HG03565 (cell line): ENCODE data around the gene HNRNPM.
A peak's percentile ranks its signal among the peaks of the same experiment; 100 is the strongest.
"Not testable (repeated sequence)": the region's sequence is repeated elsewhere in the genome, so short reads cannot be mapped to it uniquely, and the experiment has no call there.

Experiments used
- ATAC-seq: cut with Tn5 transposase; IDR thresholded peaks from one replicate; pipeline ENCODE4 v1.9.1; 2021; ENCODE audit warnings: mild to moderate bottlenecking, moderate library complexity; ENCODE audit not compliant: unreplicated experiment

HNRNPM gene

DNA sequence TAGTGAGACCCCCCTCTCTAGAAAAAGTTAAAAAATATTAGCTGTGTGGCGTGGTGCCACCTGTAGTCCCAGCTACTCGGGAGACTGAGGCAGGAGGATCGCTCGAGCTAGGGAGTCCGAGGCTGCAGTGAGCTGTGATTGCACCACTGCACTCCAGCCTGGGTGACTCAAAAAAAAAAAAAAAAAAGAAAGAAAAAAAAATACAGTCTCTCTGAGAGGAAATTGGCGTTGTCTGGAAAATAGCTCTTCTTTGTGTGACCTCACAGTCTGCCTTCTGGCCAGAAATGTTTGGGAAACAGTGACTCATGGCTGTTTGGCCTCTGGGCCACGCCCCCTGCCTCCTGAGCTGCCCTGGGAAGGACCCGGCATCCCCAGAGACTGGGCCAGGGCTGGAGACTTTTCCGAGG, 21.0 kb upstream of the HNRNPM start:
- no peak for ATAC-seq

DNA sequence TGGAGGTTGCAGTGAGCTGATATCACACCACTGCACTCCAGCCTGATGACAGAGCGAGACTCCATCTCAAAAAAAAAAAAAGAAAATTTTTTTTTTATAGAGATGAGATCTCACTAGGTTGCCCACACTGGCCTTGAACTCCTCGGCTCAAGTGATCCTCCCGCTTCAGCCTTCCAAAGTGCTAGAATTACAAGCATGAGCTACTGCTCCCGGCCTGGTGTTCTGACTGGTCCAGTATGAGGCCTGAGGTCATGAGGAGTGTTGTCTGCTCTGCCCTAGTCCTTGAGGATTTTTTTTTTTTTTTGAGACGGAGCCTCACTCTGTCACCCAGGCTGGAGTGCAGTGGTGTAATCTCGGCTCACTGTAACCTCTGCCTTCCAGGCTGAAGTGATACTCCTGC, 19.4 kb upstream of the HNRNPM start:
- not testable (repeated sequence) for ATAC-seq

DNA sequence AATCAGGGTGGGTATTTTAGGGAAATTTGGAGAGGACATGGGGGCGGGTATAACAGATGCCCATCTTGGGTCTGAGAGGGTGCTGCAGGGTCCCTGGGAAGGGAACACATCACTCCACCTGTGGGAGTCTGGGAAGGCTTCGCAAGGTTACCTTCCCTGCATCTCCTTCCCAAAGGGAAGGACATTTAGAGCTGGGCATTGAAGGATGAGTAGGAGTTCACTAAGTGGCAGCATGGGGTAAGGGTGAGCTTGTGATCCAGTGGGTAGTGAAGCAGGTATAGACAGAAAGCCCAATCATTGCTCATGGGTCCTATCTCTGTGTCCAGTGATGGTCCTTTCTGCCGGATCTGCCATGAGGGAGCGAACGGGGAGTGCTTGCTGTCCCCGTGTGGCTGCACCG, 18.5 kb upstream of the HNRNPM start:
- ATAC-seq: no peak

DNA sequence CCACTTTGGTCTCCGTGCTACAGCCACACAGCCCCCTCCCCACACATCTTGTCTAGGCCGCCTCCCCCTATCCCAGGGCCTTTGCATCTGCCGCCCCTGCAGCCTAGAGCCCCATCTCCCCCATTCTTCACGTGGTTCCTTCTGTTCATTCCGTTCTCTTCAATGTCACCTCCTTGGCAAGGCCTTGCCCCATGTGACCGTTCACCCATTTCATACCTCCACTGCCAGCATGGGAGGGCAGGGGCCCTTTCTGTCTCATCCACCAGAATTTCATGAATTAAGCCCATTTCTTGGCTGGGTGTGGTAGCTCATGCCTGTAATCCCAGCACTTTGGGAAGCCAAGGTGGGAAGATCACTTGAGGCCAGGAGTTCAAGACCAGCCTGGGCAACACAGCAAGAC, 15.7 kb upstream of the HNRNPM start:
- no peak for ATAC-seq

DNA sequence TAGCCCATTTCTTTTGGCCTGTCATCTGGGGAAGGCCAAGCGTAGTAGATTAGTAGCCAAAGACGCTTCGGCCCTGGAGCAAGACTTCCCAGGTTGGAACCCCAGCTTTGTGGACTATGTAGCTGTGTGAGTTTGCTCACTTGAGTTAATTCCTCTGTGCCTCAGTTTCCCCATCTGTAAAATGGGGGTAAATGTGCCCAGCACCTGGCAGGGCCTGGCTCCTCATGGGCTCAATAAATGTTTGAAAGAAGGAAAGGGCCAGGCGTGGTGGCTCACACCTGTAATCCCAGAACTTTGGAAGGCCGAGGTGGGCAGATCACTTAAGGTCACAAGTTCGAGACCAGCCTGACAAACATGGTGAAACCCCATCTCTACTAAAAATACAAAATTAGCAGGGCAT, 14.9 kb upstream of the HNRNPM start:
- no peak for ATAC-seq

DNA sequence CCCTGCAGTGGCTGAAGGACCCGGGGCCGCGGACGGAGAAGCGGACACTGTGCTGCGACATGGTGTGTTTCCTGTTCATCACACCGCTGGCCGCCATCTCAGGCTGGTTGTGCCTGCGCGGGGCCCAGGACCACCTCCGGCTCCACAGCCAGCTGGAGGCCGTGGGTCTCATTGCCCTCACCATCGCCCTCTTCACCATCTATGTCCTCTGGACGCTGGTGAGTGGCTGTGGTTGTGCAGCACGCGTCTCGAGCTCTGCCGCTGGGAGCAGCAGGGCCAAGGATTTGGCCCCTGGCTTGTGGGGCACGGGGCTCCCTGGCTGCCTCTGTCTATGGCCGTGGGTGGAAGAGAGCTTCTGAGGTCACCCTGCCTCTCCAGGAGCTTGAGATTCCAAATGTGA, 14.1 kb upstream of the HNRNPM start:
- ATAC-seq: no peak

GRCh38 chr19:8438236-8438635, 6.5 kb upstream of the HNRNPM start:
- no peak for ATAC-seq

- no peak for ATAC-seq
Measured at GRCh38 chr19:8441725-8442544, 2.8 kb upstream of the HNRNPM start.

GRCh38 chr19:8444140-8444676, 567 bp upstream of the HNRNPM start:
- not testable (repeated sequence) for ATAC-seq

DNA sequence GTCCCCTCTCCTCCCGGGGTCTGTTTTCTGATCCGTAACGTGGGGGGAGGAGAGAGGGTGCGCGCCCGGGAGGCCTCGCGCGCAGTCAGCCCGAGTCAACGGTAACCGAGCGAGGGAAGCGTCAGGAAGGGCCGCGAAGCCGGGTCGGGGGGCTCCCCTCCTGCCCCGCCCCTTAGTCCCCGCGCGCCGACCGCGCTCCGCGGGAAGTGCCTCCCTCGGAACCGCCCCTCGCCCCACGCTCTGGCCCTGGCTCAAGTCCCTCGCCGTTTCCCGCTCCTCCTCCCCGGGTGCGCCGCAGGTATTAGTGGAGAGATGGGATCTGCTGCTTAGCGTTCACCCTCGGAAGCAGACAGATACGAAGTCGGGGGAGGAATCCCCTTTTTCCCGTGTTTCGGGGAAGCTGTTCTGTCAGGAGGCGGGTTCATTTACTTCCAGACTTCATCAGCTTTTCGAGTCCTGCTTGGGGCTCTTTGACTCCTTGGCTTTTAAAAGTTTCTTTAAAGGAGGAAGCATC, 770 bp downstream of the HNRNPM start:
- peak; percentile 1 for ATAC-seq

DNA sequence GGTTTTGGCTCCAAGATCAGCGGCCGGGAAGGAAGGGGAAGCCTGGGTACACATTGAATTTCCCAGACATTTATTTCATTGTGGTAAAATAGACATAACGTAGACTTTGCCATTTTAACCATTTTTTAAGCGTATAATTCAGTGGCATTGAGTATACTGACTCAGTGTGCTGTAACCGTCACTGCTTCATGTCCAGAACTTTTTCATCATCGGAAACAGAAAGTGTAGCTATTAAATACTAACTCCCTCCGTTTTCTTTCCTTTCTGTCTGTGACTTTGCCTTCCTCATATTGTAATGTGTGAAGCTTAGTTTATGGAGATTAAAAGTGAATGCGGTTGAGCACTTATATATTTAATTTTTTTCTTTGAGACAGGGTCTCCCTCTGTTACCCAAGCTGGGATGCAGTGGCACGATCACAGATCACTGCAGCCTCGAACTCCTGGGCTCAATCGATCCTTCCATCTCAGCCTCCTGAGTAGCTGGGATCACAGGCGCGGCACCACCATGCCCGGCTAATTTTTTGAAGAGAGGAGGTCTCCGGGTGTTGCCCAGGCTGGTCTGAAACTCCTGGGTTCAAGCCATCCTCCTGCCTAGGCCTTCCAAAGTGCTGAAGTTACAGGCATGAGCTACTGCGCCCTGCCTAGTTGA, 1.4 kb downstream of the HNRNPM start:
- no peak for ATAC-seq

DNA sequence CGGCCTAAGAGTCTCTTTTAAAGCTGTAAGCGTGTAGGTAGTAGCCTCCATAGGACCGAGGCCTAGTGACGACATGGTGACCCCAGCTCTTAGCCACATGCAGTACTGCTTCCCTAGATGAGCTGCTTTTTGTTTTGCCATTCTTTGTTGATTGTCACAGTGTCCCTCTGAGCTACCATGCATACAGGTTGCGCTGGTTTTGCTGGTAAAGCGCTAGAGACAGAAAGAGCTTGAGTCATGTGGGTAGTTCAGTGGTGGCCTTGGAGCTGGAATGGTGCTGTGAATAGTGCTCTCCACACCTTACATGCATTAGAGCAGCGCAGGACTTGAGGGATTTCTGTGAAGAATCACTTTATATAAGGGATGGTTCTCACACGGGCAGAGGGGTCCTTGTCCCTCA, 5.1 kb downstream of the HNRNPM start:
- no peak for ATAC-seq

GRCh38 chr19:8451377-8451776, 6.6 kb downstream of the HNRNPM start:
- ATAC-seq: no peak

DNA sequence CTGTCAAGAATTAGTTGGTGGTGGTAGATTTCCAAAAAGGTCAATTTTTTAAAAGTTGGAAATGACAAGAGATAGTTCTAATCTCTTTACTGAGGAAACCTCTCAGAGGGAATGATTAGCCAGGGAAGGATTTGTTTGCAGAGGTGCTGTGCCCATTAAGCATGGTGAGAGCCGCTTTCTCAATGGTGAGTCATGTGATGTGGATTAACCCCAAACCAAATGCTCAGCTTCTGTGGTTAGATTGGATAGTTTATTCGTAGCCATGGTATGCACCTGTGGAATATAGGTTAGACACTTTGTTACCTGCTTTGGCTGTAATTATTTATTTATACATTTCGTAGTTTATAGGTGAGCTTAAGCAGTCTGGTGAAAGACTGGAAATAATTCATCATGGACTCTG, 7.1 kb downstream of the HNRNPM start:
- ATAC-seq: no peak

DNA sequence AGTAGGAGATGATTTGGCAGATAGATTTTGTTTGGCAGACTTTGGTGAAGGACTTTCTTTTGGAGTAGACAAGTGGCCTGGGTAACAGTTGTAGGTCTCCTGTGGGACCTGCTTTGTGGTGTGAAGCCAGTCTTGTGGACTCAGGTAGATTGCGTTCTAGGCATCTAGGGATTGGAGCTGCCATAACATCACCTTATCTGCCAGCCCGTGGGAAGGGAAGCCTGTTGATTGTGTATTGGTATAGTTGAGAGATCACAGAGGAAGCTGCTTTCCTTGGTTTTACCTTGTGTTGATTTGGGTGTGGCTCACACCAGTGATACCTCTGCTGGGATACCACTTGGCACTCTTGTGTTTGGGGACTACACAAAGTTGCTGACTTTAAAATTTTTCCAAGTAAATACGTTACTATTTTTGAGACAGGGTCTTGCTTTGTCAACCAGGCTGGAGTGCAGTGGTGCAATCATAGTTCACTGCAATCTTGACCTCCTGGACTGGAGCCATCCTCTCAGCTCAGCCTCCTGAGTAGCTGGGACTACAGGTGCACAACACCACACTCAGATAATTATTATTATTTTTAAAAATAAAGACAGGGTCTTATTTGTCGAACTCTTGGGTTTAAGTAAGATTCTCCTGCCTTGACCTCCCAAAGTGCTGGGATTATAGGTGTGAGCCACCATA, 7.8 kb downstream of the HNRNPM start:
- no peak for ATAC-seq

GRCh38 chr19:8453616-8454015, 8.8 kb downstream of the HNRNPM start:
- no peak for ATAC-seq

DNA sequence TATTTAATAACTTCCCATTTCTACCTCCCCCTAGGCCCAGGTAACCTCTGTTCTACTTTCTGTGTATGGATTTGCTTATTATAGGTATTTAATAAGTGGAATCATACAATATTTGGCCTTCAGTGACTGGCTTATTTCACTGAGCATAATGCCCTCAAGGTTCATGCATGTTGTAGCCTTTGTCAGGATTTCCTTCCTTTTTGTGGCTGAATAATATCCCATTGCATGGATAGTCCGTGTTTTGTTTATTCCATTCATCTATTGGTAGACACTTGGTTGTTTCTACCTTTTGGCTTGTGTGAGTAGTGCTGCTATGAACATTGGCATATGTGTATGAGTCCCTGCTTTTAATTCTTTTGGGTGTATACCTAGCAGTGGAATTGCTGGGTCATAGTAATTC, 9.4 kb downstream of the HNRNPM start:
- no peak for ATAC-seq

GRCh38 chr19:8455018-8455417, 10.2 kb downstream of the HNRNPM start:
- ATAC-seq: no peak

GRCh38 chr19:8456064-8456463, 11.3 kb downstream of the HNRNPM start:
- ATAC-seq: no peak

- ATAC-seq: no peak
Measured at GRCh38 chr19:8457209-8457608, 12.4 kb downstream of the HNRNPM start.

GRCh38 chr19:8457827-8458226, 13.1 kb downstream of the HNRNPM start:
- no peak for ATAC-seq

GRCh38 chr19:8458380-8458779, 13.6 kb downstream of the HNRNPM start:
- ATAC-seq: no peak
